GM18867 (cell line): ENCODE data around the gene ZDHHC14.

Source experiments
- ATAC-seq: cut with Tn5 transposase; IDR thresholded peaks from one replicate; pipeline ENCODE4 v1.9.1; 2021; ENCODE audit warnings: mild to moderate bottlenecking, moderate library complexity; ENCODE audit not compliant: unreplicated experiment

ZDHHC14 gene

GRCh38 chr6:157635388-157636244, 254.6 kb downstream of the ZDHHC14 start:
- no peak for ATAC-seq

- no peak for ATAC-seq
Measured at GRCh38 chr6:157637516-157637915, 256.5 kb downstream of the ZDHHC14 start.

- ATAC-seq = no peak
Measured at GRCh38 chr6:157637941-157638662, 257.1 kb downstream of the ZDHHC14 start.

GRCh38 chr6:157638779-157639178, 257.8 kb downstream of the ZDHHC14 start:
- ATAC-seq = no peak

GRCh38 chr6:157640746-157641451, 259.9 kb downstream of the ZDHHC14 start:
- no peak for ATAC-seq

GRCh38 chr6:157641837-157642236, 260.8 kb downstream of the ZDHHC14 start:
- no peak for ATAC-seq

GRCh38 chr6:157642736-157643135, 261.7 kb downstream of the ZDHHC14 start:
- no peak for ATAC-seq

- no peak for ATAC-seq
Measured at GRCh38 chr6:157644043-157644810, 263.2 kb downstream of the ZDHHC14 start.

- no peak for ATAC-seq
Measured at GRCh38 chr6:157645201-157645795, 264.3 kb downstream of the ZDHHC14 start.

- ATAC-seq = no peak
Measured at GRCh38 chr6:157646012-157646411, 265.0 kb downstream of the ZDHHC14 start.

GRCh38 chr6:157647261-157647915, 266.4 kb downstream of the ZDHHC14 start:
- ATAC-seq = no peak

- ATAC-seq = no peak
Measured at GRCh38 chr6:157648561-157648960, 267.6 kb downstream of the ZDHHC14 start.

- no peak for ATAC-seq
Measured at GRCh38 chr6:157649311-157650260, 268.6 kb downstream of the ZDHHC14 start.

- no peak for ATAC-seq
Measured at GRCh38 chr6:157650261-157650640, 269.3 kb downstream of the ZDHHC14 start.

- ATAC-seq = no peak
Measured at GRCh38 chr6:157650801-157651200, 269.8 kb downstream of the ZDHHC14 start.

GRCh38 chr6:157651731-157652490, 270.9 kb downstream of the ZDHHC14 start:
- ATAC-seq = no peak

GRCh38 chr6:157652601-157653363, 271.8 kb downstream of the ZDHHC14 start:
- ATAC-seq = no peak
